Fibroblast of skin of left quadriceps (primary cell): ENCODE measurements around the gene HAPSTR1.
A peak's percentile ranks its signal among the peaks of the same experiment; 100 is the strongest.
"Not testable (repeated sequence)": the region's sequence is repeated elsewhere in the genome, so short reads cannot be mapped to it uniquely, and the experiment has no call there.

ENCODE experiments used
- DNase-seq, 2 experiments: peaks; one replicate each; pipeline ENCODE4 v3.0.0-alpha.2; 2013; ENCODE audit warnings: low read depth in 2 of 2

HAPSTR1 gene

DNA sequence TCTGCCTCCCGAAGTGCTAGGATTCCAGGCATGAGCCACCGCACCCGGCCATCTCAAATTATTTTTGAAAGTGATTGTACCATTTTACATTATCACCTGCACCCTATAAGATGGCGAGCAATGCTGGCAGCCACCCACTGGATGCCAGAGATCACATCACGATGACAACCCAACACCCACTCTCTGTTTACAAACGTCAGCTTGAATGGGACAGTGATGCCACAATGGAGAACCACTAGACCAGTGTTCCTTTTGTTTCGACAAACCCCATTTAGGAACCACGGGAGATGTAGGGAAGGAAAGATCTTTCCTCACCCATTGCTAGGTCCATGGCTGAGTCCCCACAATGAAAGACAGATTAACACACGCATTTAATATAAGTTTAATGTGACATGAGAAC lies 20.1 kb upstream of the HAPSTR1 start:
- no peak for DNase-seq

DNA sequence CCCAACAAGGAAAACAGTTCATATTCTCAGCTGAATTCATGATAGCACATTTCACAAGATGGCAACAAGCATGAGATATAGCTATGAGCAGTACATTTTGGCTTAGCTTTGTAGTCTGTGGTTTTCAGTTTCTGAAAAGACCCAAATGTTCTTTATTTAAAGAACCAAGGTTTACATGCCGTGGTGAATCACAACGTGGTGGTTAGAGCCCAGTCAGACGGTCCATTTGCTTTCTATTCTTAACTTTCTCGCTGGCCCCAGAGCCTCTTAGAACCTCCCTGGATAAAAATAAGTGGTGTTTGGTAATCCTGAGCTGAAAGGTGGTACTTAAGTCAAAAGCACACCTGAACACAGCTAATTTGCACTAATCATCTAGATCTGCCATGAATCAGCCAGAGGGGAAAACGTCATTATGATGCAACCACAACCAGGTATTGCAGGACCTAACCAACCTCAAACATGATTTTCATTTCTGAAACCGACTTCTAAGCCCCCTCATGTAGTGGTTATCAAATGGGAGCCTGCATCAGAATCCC lies 18.6 kb upstream of the HAPSTR1 start:
- DNase-seq, result peak; percentile 77 to 81

DNA sequence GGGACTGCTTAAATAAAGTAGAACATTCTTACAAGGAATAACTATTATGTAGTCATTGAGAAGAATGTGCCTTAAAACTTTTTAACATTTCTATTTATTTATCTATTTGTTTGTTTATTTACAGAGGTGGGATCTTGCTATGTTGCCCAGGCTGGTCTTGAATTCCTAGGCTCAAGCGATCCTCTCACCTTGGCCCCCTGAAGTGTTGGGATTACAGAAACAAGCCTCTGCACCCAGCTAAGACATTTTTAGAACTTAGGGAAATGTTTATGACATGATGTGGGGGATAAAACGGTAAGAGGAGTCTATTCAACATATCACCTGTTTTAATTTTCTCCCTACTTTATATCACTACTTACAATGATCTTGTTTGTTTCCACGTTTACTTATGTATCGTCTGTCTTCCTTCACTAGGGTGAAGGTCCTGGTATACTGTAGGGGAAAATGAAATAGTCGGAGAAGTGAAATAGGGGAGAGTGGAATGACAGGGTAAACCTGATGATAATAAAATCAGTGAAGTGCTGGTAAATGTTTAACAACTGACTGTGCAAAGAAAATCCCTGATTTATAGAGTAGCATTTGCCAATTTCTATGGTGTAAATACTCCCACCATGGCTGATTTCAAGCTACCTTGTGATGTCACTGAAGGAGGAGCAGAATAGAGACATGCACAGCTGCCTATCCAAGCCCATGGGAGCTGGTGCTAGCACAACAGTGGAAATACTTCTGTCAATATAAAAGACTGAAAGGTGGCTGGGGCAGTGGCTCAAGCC lies 16.0 kb upstream of the HAPSTR1 start:
- no peak for DNase-seq

DNA sequence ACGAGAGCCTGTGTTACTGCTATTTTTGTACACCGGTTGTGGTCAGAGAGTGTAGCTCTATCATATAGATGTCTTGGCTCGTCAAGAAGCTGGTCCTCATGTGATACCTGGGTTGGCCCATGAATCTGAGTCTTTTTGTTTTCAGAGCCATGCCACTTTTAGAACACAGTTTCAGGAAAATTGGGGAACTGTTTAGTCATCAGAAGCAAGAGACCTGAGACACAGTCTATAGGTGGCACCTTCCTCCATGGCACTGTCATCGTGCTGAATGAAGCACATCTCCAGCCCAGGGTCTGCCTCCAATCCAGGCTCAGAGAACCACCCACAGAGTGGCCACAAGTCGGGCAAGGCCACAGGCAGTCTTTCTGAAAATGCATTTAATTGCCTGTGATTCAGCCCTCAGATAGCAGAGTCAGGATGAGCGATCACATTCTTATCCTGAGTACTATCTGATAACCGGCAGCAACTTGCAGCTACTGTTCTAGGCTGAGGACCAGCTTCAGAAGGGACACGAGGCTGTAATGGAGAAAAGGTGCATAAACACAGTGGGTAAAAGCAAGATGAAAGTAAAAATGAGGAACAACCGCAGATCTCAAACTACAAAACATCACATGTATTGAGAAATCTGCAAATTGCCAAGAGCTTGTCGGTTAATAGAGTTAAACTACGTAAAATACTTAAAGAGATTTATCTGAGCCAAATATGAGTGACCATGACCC lies 14.2 kb upstream of the HAPSTR1 start:
- DNase-seq, result peak; percentile 51 to 61

DNA sequence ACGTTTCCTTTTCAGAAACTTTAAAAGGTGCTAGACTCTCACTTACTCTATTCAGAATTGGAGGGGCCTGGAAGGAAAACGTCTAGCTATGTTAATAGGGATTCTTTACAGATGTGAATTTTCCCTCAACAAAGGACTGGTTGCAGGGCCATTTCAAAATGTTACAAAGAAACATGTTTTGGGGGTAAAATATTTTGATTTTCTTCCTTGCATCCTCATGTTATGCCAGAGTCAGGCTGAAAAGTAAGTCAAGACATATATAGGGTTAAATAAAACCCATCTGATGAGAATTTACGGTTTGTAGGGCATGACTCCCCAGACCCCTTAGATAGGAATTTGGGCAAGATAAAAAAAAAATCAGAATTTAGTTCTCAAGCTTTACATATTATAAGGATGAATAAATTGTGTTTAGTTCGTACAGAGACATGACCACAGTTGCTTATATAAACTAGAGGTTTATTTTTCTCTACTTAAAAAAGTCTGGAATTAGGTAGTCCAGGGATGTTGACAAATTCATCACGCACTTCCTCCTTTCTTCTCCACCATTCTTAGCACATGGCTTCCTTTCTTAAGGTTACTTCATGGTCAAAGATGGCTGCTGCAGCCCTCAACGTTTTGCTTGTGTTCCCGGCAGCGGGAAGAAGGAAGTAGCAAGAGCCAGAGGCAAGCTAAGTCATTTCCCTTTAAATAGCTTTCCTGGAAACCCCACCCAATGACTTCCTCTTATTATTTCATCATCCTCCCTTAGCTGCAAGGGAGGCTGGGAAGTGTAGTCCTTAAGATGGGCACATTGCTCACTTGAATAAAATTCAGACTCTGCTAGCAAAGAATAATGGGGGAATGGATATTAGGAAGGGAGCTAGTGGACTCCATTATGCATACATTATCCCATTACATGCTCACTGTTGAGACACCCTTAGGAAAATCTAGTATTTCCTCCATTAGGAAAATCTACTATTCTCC lies 12.7 kb upstream of the HAPSTR1 start:
- peak; percentile 63 to 71 for DNase-seq

DNA sequence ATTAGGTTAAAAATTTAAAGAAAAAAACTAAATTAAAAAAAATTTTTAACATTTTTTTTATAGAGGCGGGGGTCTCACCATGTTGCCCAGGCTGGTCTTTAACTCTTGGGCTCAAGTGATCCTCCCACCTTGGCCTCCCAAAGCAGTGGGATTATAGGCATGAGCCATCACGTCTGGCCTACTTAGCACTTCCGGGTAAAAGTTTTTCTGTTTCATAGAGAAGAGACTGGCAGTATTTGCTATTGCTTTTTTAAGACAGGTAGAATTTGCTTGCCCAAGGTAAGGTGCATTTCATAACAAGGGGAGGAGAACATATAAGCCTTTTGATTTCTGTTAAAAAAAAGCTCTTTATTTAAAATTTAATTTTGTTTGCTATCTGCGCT lies 12.0 kb upstream of the HAPSTR1 start:
- no peak for DNase-seq

DNA sequence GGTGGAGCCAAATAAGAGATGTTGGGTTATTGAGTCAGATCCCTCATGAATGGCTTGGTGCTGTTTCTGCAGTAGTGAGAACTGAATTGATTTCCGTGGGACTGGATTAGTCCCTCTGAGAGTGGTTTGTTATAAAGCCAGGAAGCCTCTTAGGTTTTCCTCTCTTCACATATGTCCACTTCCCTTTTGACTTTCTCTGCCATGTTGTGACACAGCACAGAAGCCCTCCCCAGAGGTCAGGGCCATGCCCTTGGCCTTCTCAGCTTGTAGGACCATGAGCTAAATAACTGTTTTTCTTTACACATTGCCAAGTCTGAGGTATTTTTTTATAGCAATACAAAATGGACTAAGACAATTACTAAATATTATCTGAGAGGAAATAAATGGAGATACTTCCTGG lies 10.3 kb upstream of the HAPSTR1 start:
- DNase-seq, result no peak

DNA sequence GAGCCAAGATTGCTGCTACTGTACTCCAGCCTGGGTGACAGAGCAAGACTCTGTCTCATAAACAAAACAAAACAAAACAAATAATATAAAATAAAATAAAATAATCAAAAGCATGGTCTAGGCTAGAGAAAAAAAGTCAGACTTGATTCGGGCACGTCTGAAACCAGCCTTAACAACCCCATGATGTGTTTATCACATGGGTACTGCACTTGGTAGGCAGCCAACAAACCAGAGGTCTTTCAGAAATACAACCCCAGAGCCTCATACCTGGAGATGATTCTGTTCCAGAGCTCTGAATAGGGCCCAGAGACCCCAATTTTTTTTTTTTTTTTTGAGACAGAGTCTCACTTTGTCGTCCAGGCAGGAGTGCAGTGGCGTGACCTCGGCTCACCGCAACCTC lies 9.6 kb upstream of the HAPSTR1 start:
- DNase-seq, result no peak

DNA sequence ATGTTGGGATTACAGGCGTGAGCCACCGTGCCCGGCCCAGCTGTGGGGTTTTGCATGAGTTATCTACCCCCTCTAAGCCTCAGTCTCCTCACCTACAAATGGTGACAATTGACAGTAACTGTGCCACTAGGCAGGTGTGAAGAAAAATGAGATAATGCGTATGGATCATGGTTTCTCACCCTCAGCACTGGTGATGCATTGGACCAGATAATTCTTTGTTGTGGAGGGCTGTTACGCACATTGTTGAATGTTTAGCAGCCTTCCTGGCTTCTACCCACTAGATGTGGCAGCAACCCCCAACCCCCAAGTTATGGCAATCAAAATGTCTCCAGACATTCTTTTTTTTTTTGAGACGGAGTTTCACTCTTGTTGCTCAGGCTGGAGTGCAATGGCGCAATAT lies 9.0 kb upstream of the HAPSTR1 start:
- DNase-seq, result no peak

DNA sequence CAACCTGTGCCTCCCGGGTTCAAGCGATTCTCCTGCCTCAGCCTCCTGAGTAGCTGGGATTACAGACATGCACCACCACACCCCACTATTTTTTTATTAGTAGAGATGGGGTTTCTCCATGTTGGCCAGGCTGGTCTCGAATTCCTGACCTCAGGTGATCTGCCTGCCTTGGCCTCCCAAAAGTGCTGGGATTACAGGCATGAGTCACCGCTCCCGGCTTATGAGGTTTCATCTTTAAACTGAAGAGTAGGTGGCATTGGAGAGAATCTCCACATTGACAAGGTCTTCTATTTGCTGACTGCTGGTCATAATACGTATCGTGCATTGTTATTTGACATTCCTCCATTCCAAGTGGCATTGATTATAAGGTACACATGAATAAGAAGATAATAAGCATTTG lies 3.7 kb upstream of the HAPSTR1 start:
- not testable (repeated sequence) for DNase-seq

DNA sequence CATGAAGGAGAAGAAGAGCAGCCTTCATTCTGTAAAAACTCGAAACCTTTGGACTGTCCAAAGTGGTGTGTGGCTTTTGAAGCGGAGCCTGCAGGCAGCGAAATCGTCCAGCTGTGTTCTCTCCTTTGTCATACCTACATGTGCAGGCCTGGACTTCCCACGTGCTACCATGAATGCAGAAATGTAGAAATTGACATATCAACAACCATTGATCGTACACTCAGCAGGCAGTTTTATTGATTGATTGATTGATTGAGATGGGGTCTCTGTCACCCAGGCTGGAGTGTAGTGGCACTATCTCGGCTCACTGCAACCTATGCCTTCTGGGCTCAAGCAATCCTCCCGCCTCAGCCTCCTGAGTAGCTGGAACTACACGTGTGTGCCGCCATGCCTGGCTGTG lies 2.6 kb upstream of the HAPSTR1 start:
- DNase-seq, result no peak

DNA sequence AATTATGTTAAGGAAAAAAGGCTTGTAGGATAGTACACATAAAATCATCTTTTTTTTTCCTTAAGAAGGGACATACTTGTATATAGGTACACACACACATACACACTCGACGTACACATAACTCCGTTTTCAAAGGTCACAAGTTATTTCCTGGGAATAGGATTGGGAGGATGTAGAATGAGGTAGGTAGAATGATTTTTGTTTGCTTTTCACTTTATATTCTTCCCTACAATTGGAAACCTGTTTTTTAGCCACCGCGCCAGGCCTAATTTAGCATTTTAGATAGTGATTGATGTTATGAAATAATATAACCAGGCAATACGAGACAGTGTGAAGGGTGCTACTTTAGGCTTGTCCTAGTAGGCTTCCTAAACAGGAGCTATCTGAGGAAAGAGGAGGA lies 1.8 kb upstream of the HAPSTR1 start:
- DNase-seq, result no peak

DNA sequence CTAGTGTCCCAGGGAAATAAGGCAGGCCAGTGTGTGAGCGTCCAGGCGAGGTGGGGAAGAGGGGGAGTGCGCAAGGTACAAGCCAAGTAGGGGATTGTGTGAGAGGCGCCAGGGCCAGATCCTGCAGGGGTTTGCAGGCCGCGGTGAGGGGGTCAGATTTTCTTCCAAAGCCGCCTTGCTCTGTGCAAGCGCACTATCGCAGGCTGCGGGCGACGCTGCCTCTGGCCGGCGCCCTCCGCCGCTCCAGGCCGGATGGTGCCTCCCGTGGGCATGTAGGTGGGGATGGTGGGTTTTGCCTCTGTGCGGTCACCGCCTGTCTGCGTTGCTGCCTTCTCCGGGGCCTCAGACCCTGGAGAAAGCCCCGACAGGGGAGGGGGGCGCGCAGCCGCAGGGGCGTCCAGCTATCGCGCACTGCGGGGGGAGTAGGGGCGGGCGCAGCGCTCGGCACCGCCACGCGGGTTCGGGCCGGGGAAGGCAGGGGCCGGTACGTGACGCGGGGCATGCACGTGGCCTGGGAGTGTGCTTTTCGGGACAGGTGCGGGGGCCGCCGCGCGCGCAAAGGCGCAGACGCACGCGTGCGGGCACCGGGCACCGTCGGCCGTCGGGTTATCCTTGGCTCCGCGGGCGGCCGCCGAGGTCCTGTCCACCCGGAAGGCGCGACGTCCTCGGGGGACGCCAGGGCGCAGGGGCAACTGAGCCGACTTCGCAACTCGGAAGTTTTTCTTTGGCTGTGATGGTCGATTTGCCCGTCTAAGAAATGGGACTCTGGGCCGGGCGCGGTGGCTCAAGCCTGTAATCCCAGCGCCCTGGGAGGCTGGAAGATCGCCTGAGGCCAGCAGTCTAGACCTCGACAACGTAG lies 1.1 kb upstream of the HAPSTR1 start:
- DNase-seq, result no peak

DNA sequence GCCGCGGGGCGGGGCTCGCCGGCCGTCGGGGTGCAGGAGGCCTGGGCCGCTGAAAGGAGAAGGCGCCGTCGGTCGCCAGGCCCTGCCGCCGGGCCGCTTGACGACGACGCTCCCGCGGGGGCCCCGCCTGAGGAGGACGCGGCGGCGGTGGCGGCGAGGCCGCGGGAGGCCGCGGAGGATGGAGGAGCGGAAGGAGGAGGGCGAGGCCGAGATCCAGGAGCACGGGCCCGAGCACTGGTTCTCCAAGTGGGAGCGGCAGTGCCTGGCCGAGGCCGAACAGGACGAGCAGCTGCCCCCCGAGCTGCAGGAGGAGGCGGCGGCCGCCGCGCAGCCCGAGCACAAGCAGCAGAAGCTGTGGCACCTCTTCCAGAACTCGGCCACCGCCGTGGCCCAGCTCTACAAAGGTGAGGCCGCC lies 430 bp downstream of the HAPSTR1 start:
- DNase-seq, result no peak

DNA sequence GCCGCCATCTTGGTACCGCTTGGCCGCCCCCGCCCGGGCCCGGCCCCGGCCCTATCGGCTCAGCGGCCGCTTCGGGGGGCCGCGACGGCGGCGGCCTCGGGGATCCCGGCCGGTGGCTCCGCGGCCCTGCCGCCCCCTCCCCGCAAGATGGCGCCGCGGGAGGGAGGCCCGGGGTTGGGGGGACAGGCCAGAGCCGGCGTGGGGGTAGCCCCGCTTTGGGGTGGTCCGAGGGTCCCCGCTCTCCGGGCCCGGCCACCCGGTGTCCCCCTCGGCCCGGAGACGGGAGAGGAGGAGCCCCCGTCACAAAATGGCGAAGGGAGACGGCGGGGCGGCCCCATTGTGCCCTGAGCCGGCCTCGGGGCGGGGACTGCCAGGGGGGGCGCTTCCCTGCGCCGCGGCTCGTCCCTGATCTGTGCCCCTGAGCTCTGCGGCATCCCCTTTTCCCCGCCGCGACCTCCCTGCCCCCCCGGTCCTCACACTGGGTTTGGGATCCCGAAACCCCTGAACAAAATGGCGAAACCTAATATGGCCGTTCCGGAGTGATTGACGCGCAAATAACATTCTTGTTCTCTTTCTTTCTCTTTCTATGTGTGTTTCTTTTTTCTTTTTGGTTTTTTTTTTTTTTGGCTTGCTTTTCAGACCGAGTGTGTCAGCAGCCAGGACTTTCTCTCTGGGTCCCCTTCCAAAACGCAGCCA lies 986 bp downstream of the HAPSTR1 start:
- DNase-seq, result no peak

DNA sequence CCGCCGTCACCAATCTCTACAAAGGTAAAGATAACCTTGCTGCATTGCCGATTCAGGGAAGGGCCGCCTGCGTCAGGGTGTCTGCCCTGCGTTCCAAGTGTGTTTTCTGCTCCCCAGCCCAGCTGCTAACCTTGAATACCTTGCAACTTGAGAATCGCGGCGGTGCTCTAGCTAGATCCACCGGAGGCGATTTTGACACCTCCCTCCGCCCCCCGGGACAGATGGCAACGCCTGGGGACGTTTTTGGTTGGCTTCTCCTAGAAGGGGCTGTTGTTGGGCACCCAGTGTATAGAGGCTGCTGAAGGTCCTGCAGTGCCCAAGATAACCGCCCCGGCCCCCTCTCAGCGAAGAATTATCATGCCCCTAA lies 1.5 kb downstream of the HAPSTR1 start:
- no peak for DNase-seq

DNA sequence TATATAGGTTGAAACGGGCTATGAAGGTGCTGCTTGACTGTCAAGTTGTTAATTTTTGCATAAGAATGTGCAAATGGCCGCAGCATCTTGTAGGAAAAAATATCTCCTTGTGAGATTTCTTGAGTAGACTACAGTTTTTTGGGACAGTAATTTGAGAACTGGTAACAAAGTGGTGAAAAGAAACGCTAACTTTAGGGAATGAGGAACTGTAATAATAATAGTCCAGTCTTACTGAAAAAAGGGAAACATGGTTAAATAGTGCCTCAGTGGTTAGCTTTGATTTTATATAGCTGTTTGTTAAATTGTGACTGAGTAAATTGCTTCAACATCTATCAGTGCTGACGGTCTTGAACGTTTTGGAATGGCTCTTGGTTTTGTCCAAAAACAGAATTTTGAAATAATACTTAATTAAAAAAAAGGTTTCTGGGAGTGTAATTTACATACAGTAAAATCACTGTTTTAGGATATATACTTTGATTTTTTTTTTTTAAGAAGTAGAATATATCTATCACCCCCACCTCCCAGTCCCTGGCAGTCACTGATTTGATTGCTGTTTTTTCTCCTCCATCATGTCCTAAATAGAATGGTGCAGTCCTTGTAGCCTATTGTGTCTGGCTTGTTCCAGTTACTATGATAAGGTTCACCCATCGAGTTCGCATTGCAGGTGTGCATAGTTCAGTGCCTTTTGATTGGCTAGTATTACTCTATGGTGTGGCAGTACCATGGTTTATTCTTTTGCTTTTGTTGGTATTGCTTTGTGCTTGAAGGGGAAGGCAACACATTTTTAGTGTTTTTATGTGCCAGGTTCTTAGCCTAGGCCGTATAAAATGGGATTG lies 2.8 kb downstream of the HAPSTR1 start:
- DNase-seq, result no peak

DNA sequence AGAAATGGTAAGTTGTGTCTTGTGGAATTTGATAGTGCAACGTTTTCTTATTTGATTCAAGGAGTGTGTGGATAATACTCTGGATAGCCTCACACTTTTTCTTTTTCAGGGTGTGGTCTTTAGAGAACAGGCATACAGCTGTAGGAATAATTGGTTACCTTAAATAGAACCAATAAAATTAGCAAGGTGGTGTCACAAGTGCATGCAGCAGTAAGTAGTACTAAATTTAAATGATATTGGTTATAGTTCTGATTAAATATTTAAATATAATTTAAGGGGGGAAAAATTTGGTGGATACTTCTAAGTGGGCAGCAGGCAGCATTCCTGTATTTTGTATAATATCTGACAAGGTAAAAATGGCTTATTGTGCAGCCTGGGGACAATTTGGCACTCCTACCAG lies 3.7 kb downstream of the HAPSTR1 start:
- no peak for DNase-seq

DNA sequence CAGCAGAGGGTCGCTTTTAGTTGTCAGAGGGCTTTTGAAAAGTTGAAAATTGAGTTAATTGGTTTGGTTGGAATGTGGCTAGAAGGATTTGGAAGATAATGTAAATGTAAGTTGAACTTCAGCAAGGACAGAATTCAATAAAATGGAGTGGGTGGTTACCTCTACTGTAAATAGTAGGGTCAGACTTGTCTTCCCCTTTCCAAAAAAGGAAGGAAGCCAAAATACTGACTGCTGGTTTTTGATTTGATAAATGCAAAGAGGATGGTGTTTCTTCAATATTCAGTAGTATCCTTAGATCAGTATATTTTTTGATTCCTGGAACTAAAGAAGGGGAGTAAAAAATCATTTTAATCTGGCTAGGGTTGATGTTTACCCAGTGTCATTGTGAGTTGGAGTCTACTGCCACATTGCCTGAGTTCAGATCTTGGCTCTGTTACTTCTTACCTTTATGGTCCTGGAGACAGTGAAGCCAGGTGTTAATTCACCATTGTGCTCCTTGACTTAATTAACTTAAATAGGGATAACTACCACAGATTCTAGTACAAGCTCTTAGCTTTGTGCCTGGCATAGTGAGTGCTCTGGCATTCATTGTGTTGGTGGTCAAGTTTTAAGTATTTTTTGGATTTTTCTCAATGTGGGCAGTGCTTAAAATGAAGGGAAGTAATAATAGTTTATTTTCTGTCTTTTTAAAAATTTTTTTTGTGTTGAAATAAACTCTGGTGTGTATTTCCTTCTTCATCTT lies 4.4 kb downstream of the HAPSTR1 start:
- no peak for DNase-seq
